Measurements from ENCODE around the gene SCRN3. TPM values are rescaled to one million over a fixed set of nuclear protein-coding genes. Genes with fewer than 3 reads are reported as not detected.
A peak's percentile ranks its signal among the peaks of the same experiment; 100 is the strongest.
"Not testable (repeated sequence)": the region's sequence is repeated elsewhere in the genome, so short reads cannot be mapped to it uniquely, and the experiment has no call there.

Gene SCRN3
- total RNA-seq, 1 donor from 2014 or later, result 14.3 TPM

DNA sequence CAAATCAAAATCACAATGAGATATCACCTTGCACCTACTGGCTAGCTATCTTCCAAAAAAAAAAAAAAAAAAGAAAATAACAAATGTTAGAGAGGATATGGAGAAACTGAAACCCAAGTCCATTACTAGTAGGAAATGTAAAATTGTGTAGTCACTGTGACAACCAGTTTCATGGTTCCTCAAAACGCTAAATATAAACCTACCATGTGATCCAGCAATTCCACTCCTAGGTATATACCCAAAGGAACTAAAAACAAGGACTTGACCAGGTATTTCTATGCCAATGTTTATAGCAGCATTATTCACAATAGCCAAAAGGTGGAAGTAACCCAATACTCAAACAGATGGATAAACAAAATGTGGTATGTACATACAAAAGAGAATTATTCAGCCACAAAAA is 11.7 kb upstream of the SCRN3 start:
- DNase-seq (no peak), ATAC-seq (ENCODE audit: low read depth) (no peak)
- peaks cover 6% of the 10 kb centered on the region for H3K9me3 Mint-ChIP-seq
- ChIA-PET POLR2A (interaction anchor here (0.6 to 0.7 kb wide), 2 partner anchors 10 to 1748 kb away, joined by 3 to 6 read pairs; no protein-coding TSS in a partner anchor), CTCF (interaction anchor here (0.6 kb wide), 1 partner anchor 328 kb away, joined by 3 read pairs; no protein-coding TSS in a partner anchor)
- no peaks in the 10 kb centered on the region for H3K27me3 Mint-ChIP-seq
- peak overlapping the region; percentile 2 for H3K27ac Mint-ChIP-seq
- no peak overlapping the region for H3K4me3 Mint-ChIP-seq
- H3K4me1 Mint-ChIP-seq, result peaks cover 11% of the 10 kb centered on the region
- peaks cover 73% of the 10 kb centered on the region for H3K36me3 Mint-ChIP-seq (ENCODE audit: low read depth)
- no peak for TF ChIP-seq CTCF (IDR thresholded peaks at IDR 0.05)
- intact Hi-C loops (cut with micrococcal nuclease), result no loop called here

DNA sequence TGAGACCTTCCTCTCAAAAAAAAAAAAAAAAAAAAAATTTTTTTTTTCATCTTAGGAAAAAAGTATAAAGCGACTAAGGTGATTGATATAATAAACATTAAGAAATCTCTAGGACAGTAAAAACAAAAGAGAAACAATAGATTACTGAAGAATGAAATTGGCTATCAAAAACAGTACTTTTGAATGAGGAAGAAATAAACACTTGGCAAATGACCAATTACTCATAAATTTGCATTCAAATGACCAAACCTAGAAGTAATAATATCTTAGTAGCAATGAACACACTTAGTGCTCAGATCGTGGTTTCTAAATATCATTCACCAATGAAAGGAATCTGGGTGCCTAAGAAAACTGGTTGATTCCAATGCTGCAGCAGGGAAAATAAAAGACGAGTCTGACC is 10.3 kb upstream of the SCRN3 start:
- intact Hi-C loops (cut with micrococcal nuclease), result no loop called here
- Mint-ChIP-seq H3K9me3 (peaks cover 9% of the 10 kb centered on the region), H3K27me3 (no peaks in the 10 kb centered on the region), H3K36me3 (ENCODE audit: low read depth) (peaks cover 73% of the 10 kb centered on the region), H3K27ac (no peak overlapping the region), H3K4me1 (peaks cover 17% of the 10 kb centered on the region), H3K4me3 (no peak overlapping the region)
- ChIA-PET POLR2A (no interaction called here), CTCF (no interaction called here)
- DNase-seq (no peak), ATAC-seq (ENCODE audit: low read depth) (no peak)
- TF ChIP-seq CTCF (IDR thresholded peaks at IDR 0.05), result no peak

- CTCF ChIA-PET, result not testable (repeated sequence)
These were observed 6.8 kb upstream of the SCRN3 start for GRCh38 chr2:174388706-174389105.

GRCh38 chr2:174389542-174389941 is 6.0 kb upstream of the SCRN3 start:
- Mint-ChIP-seq H3K36me3 (ENCODE audit: low read depth) (peaks cover 65% of the 10 kb centered on the region), H3K27me3 (no peaks in the 10 kb centered on the region), H3K27ac (no peak overlapping the region), H3K4me1 (peaks cover 26% of the 10 kb centered on the region), H3K9me3 (peaks cover 3% of the 10 kb centered on the region), H3K4me3 (no peak overlapping the region)
- ChIA-PET POLR2A (no interaction called here), CTCF (no interaction called here)
- DNase-seq (no peak), ATAC-seq (ENCODE audit: low read depth) (no peak)
- intact Hi-C loops (cut with micrococcal nuclease), result no loop called here
- TF ChIP-seq CTCF (IDR thresholded peaks at IDR 0.05), result no peak

More at GRCh38 chr2:174388706-174389105, 6.8 kb upstream of the SCRN3 start:
- H3K4me3 Mint-ChIP-seq; intact Hi-C loops (cut with micrococcal nuclease); H3K9me3 Mint-ChIP-seq; ATAC-seq (ENCODE audit: low read depth); H3K27me3 Mint-ChIP-seq; DNase-seq; H3K27ac Mint-ChIP-seq; POLR2A ChIA-PET: not testable (repeated sequence)
- H3K36me3 Mint-ChIP-seq (ENCODE audit: low read depth), result peaks cover 70% of the 10 kb centered on the region
- H3K4me1 Mint-ChIP-seq, result peaks cover 25% of the 10 kb centered on the region

GRCh38 chr2:174390303-174390702 is 5.2 kb upstream of the SCRN3 start:
- H3K36me3 Mint-ChIP-seq (ENCODE audit: low read depth), result peaks cover 63% of the 10 kb centered on the region
- H3K27me3 Mint-ChIP-seq; ATAC-seq (ENCODE audit: low read depth); CTCF ChIA-PET; intact Hi-C loops (cut with micrococcal nuclease); DNase-seq; H3K4me3 Mint-ChIP-seq; POLR2A ChIA-PET; H3K9me3 Mint-ChIP-seq; H3K27ac Mint-ChIP-seq: not testable (repeated sequence)
- H3K4me1 Mint-ChIP-seq, result peaks cover 33% of the 10 kb centered on the region

- H3K4me1 Mint-ChIP-seq, result peaks cover 43% of the 10 kb centered on the region
- CTCF ChIA-PET, result no interaction called here
These were observed 2.8 kb upstream of the SCRN3 start for GRCh38 chr2:174392706-174393105.

More at GRCh38 chr2:174392706-174393105, 2.8 kb upstream of the SCRN3 start:
- intact Hi-C loops (cut with micrococcal nuclease), result no loop called here
- TF ChIP-seq CTCF (IDR thresholded peaks at IDR 0.05), result no peak
- Mint-ChIP-seq H3K27ac (no peak overlapping the region), H3K27me3 (no peaks in the 10 kb centered on the region), H3K9me3 (peaks cover 3% of the 10 kb centered on the region), H3K36me3 (ENCODE audit: low read depth) (peaks cover 46% of the 10 kb centered on the region), H3K4me3 (no peak overlapping the region)
- DNase-seq (no peak), ATAC-seq (ENCODE audit: low read depth) (no peak)
- POLR2A ChIA-PET, result interaction anchor here (0.5 kb wide), 1 partner anchor 481 kb away, joined by 4 read pairs; no protein-coding TSS in a partner anchor

Measured in activated B cell treated with CpG ODN at 0.5 μM for 24 hours (primary cell).